Effector memory CD4-positive, alpha-beta T cell (primary cell): ENCODE results near the gene PTPRN2.

Experiments used
- DNase-seq, 3 donors: peaks; one replicate each; pipeline ENCODE4 v3.0.0-alpha.2; 2020
- H3K27ac ChIP-seq: 2 replicates; pipeline ENCODE4 v1.7.0; 2013; ENCODE audit warnings: mild to moderate bottlenecking, low read length, moderate library complexity; ENCODE audit not compliant: insufficient read depth, poor library complexity, severe bottlenecking
- H3K27me3 ChIP-seq: replicated peaks from 2 replicates; pipeline ENCODE4 v1.7.0; 2013; ENCODE audit warnings: mild to moderate bottlenecking, low read length; ENCODE audit not compliant: insufficient read depth, control insufficient read depth, poor library complexity, severe bottlenecking
- H3K36me3 ChIP-seq: 2 replicates; pipeline ENCODE4 v1.7.0; 2013; ENCODE audit warnings: mild to moderate bottlenecking, low read length, moderate library complexity; ENCODE audit not compliant: control insufficient read depth, insufficient read depth
- H3K4me1 ChIP-seq: 2 replicates; pipeline ENCODE4 v1.7.0; 2013; ENCODE audit warnings: low read length, mild to moderate bottlenecking; ENCODE audit not compliant: control insufficient read depth, insufficient read depth, poor library complexity, severe bottlenecking
- H3K4me3 ChIP-seq: 2 replicates; pipeline ENCODE4 v1.7.0; 2013; ENCODE audit warnings: low read length, low read depth, mild to moderate bottlenecking; ENCODE audit not compliant: insufficient read depth, poor library complexity, severe bottlenecking
- H3K9me3 ChIP-seq: 2 replicates; pipeline ENCODE4 v1.7.0; 2013; ENCODE audit warnings: mild to moderate bottlenecking, low read length, moderate library complexity; ENCODE audit not compliant: control insufficient read depth

The PTPRN2 gene

DNA sequence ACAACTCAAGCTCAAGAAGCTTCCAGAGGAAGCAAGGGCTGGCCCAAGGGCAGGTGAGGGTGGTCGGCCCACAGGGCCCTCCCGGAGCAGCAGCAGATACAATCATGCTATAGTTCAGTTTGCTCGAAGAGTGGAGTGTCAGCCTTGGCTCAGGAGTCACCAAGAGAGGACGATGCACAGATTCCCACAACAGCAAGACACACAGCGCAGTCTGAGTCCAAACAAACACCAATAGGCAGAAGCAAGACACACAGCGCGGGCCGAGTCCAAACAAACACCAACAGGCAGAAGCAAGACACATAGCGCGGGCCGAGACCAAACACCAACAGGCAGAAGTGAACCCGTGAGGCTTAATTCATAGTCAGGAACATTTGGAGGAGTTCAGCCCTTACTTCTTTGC, 138.4 kb downstream of the PTPRN2 start:
- Histone ChIP-seq H3K36me3 (no peaks in the 10 kb centered on the region), H3K27ac (no peak overlapping the region), H3K9me3 (no peaks in the 10 kb centered on the region), H3K4me1 (no peaks in the 10 kb centered on the region), H3K4me3 (no peak overlapping the region), H3K27me3 (no peaks in the 10 kb centered on the region)
- DNase-seq: no peak

DNA sequence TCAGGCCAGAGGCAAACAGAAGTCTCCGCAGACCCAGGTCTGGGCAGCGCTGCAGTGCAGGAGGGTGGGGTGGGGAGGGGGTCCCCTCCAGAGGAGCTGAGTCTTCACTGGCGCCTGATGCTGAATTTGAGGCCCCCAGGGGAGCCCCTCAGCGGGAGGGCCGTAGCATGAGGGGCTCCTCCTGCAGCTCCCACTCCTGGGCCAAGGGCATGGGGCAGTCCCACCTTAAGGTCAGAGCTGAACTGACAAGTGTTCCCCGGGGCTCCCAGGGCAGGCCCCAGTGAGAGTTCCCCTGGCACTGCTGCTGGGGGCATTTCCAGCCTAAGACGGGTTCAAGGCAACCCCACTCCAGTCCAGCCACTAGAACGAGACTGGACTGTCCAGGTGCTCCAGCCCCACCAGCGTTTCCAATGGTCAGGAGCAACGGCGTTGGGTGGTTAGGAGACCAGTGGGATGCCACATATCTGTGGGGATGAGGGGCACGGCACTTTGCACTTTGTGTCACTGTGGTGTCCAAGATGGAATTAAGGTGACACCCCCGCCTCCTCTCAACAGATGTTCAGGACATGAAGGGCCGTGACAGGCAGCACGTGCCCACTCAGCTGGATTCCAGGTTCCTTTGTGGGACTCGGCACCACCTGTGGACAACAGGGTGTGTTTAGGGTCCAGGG, 139.1 kb downstream of the PTPRN2 start:
- H3K9me3 ChIP-seq: no peaks in the 10 kb centered on the region
- no peak overlapping the region for H3K4me3 ChIP-seq
- H3K36me3 ChIP-seq: no peaks in the 10 kb centered on the region
- H3K27me3 ChIP-seq: no peaks in the 10 kb centered on the region
- no peak for DNase-seq
- no peaks in the 10 kb centered on the region for H3K4me1 ChIP-seq
- H3K27ac ChIP-seq: no peak overlapping the region

DNA sequence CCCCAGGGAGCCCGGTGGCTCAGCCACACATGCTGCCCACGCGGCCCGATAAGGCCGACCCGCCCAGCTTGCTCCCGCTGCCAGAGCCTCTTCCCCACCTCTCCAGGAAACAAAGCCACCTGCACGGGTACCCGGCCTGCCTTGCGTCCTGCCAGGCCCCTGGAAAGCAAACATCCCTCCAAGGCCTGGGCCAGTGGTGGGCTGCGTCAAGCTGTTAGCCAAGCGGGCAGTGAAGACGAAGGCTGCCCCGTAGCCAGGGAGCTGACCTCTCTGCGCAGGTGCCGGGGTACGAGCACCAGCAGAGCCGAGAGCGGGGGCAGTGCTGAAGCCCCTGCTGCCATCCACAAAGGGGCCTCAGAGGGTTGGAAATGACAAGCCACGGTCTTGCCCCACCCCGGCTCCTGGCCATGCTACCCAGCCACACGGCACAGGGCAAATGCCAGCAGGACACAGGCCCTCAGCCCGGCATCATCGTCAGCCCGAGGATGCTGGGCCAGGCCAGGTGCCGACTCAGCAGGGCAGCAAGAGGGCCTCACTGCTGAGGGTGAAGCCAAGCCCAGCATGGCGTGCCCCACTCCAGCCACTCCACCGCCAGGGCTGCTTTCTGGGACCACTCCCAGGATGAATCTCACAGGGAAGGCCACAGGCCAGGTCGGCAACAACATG, 140.0 kb downstream of the PTPRN2 start:
- Histone ChIP-seq H3K4me3 (no peak overlapping the region), H3K9me3 (no peaks in the 10 kb centered on the region)
- DNase-seq: no peak

GRCh38 chr7:158447151-158447505, 140.5 kb downstream of the PTPRN2 start:
- Histone ChIP-seq H3K27ac (no peak overlapping the region), H3K27me3 (no peaks in the 10 kb centered on the region), H3K4me1 (no peaks in the 10 kb centered on the region), H3K9me3 (no peaks in the 10 kb centered on the region), H3K36me3 (no peaks in the 10 kb centered on the region), H3K4me3 (no peak overlapping the region)
- no peak for DNase-seq

More for the DNA sequence above, 140.0 kb downstream of the PTPRN2 start:
- no peaks in the 10 kb centered on the region for H3K36me3 ChIP-seq
- no peaks in the 10 kb centered on the region for H3K27me3 ChIP-seq
- no peaks in the 10 kb centered on the region for H3K4me1 ChIP-seq
- no peak overlapping the region for H3K27ac ChIP-seq

DNA sequence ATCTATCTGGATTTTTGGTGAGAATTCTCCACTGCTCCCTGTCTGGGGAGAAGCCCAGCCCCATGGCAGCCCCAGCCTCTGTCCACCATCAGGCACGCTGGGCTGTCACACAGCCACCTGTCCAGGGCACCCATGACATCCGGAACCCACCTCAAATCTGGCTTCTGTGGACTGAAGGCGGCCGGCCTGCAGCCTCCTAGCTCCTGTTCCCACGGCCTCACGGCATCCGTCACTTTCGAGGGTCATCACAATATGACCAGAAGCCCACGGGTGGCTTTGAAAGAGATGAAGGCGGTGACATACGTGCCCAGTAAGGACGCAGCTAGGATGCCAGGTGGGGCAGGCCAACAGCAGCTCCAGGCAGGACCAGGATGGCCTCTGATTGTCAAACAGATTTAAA, 140.9 kb downstream of the PTPRN2 start:
- no peaks in the 10 kb centered on the region for H3K36me3 ChIP-seq
- no peaks in the 10 kb centered on the region for H3K4me1 ChIP-seq
- no peak for DNase-seq
- H3K27me3 ChIP-seq: no peaks in the 10 kb centered on the region
- H3K4me3 ChIP-seq: no peak overlapping the region
- H3K27ac ChIP-seq: no peak overlapping the region
- H3K9me3 ChIP-seq: no peaks in the 10 kb centered on the region

DNA sequence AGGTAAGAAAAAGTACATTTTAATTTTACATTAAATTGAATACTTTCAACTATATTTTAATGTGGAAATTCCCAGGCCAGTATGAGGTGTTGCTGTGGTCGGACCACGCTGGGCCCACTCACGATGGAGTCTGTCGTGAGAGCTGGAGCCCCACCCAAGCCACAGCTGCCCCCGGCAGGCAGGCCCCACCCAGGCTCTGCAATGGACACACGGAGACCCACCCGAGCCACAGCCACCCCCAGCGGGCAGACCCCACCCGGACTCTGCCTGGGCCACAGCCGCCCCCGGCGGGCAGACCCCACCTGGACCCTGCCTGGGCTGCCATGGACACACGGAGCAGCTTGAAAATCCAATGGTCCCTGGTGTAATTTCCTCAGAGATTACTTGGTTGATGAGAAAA, 141.3 kb downstream of the PTPRN2 start:
- no peaks in the 10 kb centered on the region for H3K4me1 ChIP-seq
- no peak overlapping the region for H3K4me3 ChIP-seq
- no peak for DNase-seq
- H3K36me3 ChIP-seq: no peaks in the 10 kb centered on the region
- H3K9me3 ChIP-seq: no peaks in the 10 kb centered on the region
- H3K27me3 ChIP-seq: no peaks in the 10 kb centered on the region
- H3K27ac ChIP-seq: no peak overlapping the region

GRCh38 chr7:158445421-158446175, 142.0 kb downstream of the PTPRN2 start:
- Histone ChIP-seq H3K4me3 (no peak overlapping the region), H3K27ac (no peak overlapping the region), H3K9me3 (no peaks in the 10 kb centered on the region), H3K4me1 (no peaks in the 10 kb centered on the region), H3K36me3 (no peaks in the 10 kb centered on the region), H3K27me3 (no peaks in the 10 kb centered on the region)
- no peak for DNase-seq

DNA sequence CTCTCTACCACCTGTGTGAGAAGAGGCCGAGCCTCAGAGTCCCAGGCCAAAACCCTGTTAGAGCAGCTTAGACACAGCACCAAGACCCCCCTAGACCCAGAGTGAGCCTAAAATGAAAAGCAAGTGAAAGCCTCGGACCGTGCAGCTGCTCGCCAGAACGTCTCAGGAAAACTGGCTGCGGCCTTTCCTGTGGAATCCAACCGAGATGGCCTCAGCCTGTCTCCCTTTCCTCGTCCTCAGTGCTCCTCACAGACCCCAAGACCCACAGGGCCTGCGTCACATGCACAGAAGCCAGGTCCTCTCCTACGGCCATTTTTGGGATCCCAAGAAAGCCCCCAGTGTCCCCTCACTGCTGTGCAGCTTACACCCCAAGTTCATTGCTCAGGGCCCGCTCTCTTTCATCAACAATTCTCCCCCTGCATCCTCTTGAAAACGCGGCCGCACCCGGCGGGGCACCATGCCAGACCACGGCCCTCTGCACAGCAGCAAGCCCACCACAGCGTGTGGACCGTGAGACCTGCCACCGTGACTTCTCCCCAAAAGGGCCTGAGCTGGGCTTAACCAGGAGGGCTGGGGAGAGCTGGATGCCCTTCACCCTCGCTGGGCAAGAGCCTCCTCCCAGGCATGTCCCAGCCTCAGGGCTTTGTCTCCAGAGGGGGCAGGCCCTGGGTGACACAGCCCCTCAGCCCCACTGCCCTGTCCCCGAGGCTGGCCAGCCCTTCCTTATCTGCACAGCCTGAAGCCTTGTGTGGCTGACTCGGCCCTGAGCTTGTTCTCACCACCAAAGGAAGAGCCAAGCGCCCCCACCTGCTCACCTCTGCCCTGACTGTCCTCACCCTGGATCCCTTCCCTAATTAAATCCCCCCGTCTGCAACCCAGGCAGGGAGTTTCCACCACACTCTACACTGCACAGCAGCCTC, 142.9 kb downstream of the PTPRN2 start:
- no peak for DNase-seq
- no peaks in the 10 kb centered on the region for H3K36me3 ChIP-seq
- no peak overlapping the region for H3K27ac ChIP-seq
- no peaks in the 10 kb centered on the region for H3K27me3 ChIP-seq
- H3K9me3 ChIP-seq: no peaks in the 10 kb centered on the region
- H3K4me3 ChIP-seq: no peak overlapping the region
- no peaks in the 10 kb centered on the region for H3K4me1 ChIP-seq

- H3K27ac ChIP-seq: no peak overlapping the region
- DNase-seq: no peak
- H3K4me1 ChIP-seq: no peaks in the 10 kb centered on the region
- no peaks in the 10 kb centered on the region for H3K9me3 ChIP-seq
- no peaks in the 10 kb centered on the region for H3K36me3 ChIP-seq
- no peaks in the 10 kb centered on the region for H3K27me3 ChIP-seq
- no peak overlapping the region for H3K4me3 ChIP-seq
These were observed 143.7 kb downstream of the PTPRN2 start for GRCh38 chr7:158443688-158444483.
